Hepatocyte (in vitro differentiated cells): ENCODE measurements around the gene ZNF521.

Source experiments
- CTCF ChIP-seq: fragments of 200-600 bp; sonication (generic); IDR thresholded peaks from 2 replicates; pipeline ENCODE4 v1.5.1; 2016; ENCODE audit warnings: antibody characterized with exemption, mild to moderate bottlenecking; ENCODE audit not compliant: poor library complexity
- EZH2phosphoT487 ChIP-seq: fragments of 200-600 bp; sonication (generic); IDR thresholded peaks from one replicate; pipeline ENCODE4 v1.6.1; 2018; ENCODE audit warnings: antibody characterized with exemption, mild to moderate bottlenecking, low read depth, moderate library complexity; ENCODE audit not compliant: unreplicated experiment, severe bottlenecking

- no peak for TF ChIP-seq CTCF
- TF ChIP-seq EZH2phosphoT487: no peak
Measured at GRCh38 chr18:25281556-25281955, 70.4 kb downstream of the ZNF521 start.
